DOHH2 (cell line): ENCODE results near the gene ZBTB7C.

Source experiments
- H3F3A ChIP-seq: fragments of 200-600 bp; sonication (generic), shearing (Covaris generic); 2 replicates; pipeline ENCODE4 v1.6.0; 2016; ENCODE audit warnings: antibody characterized with exemption, mild to moderate bottlenecking; ENCODE audit not compliant: control insufficient read depth, insufficient read depth
- H3K27ac ChIP-seq: fragments of 200-600 bp; sonication (generic); 2 replicates; pipeline ENCODE4 v1.5.1; 2014; ENCODE audit warnings: low read depth, mild to moderate bottlenecking, low read length, moderate library complexity
- H3K27me3 ChIP-seq: fragments of 200-600 bp; sonication (generic); 2 replicates; pipeline ENCODE4 v1.6.1; 2014; ENCODE audit warnings: mild to moderate bottlenecking, low read length, mixed read lengths; ENCODE audit not compliant: control insufficient read depth
- H3K36me3 ChIP-seq: fragments of 200-600 bp; sonication (generic); 2 replicates; pipeline ENCODE4 v1.6.1; 2014; ENCODE audit warnings: mild to moderate bottlenecking, low read length, moderate library complexity, mixed read lengths; ENCODE audit not compliant: control insufficient read depth
- H3K4me1 ChIP-seq: fragments of 200-600 bp; sonication (generic); 2 replicates; pipeline ENCODE4 v1.6.1; 2014; ENCODE audit warnings: mild to moderate bottlenecking, low read length, mixed read lengths; ENCODE audit not compliant: control insufficient read depth
- H3K4me2 ChIP-seq: fragments of 200-600 bp; sonication (generic); 2 replicates; pipeline ENCODE4 v1.6.0; 2014; ENCODE audit warnings: mild to moderate bottlenecking, low read length, moderate library complexity
- H3K4me3 ChIP-seq: fragments of 200-600 bp; sonication (generic); 2 replicates; pipeline ENCODE4 v1.5.1; 2014; ENCODE audit warnings: mild to moderate bottlenecking, low read length, mixed read lengths
- H3K79me2 ChIP-seq: fragments of 200-600 bp; sonication (generic); 2 replicates; pipeline ENCODE4 v1.6.1; 2014; ENCODE audit warnings: mild to moderate bottlenecking, low read length, mixed read lengths; ENCODE audit not compliant: control insufficient read depth
- H3K9me2 ChIP-seq: fragments of 200-600 bp; sonication (generic); replicated peaks from 2 replicates; pipeline ENCODE4 v1.6.1; 2014; ENCODE audit warnings: mild to moderate bottlenecking, low read length, mixed read lengths; ENCODE audit not compliant: control insufficient read depth
- H3K9me3 ChIP-seq: fragments of 200-600 bp; sonication (generic); 2 replicates; pipeline ENCODE4 v1.6.1; 2014; ENCODE audit warnings: antibody characterized with exemption, low read length, mixed read lengths; ENCODE audit not compliant: control insufficient read depth, insufficient read depth
- H4K20me1 ChIP-seq: fragments of 200-600 bp; sonication (generic); 2 replicates; pipeline ENCODE4 v1.6.0; 2014; ENCODE audit warnings: low read depth, mild to moderate bottlenecking, antibody characterized with exemption, low read length, moderate library complexity; ENCODE audit not compliant: control insufficient read depth, insufficient read depth
- CTCF ChIP-seq: fragments of 200-600 bp; sonication (generic); IDR thresholded peaks from one replicate; pipeline ENCODE4 v1.5.1; 2014; ENCODE audit warnings: antibody characterized with exemption, mild to moderate bottlenecking, low read depth, low read length; ENCODE audit not compliant: poor library complexity, severe bottlenecking
- EZH2phosphoT487 ChIP-seq: fragments of 200-600 bp; sonication (generic); IDR thresholded peaks from 2 replicates; pipeline ENCODE4 v1.6.1; 2017; ENCODE audit warnings: borderline replicate concordance, mild to moderate bottlenecking, antibody characterized with exemption, low read length, moderate library complexity, mixed read lengths

Gene ZBTB7C

GRCh38 chr18:48084041-48084757 lies 325.0 kb downstream of the ZBTB7C start:
- H3K9me2 ChIP-seq: no peaks in the 10 kb centered on the region
- no peak for TF ChIP-seq CTCF
- H4K20me1 ChIP-seq: no peaks in the 10 kb centered on the region
- H3K27ac ChIP-seq: no peak overlapping the region
- H3F3A ChIP-seq: no peaks in the 10 kb centered on the region
- H3K9me3 ChIP-seq: no peaks in the 10 kb centered on the region
- no peaks in the 10 kb centered on the region for H3K27me3 ChIP-seq
- H3K4me3 ChIP-seq: no peak overlapping the region
- no peaks in the 10 kb centered on the region for H3K36me3 ChIP-seq
- H3K4me2 ChIP-seq: no peak overlapping the region
- H3K79me2 ChIP-seq: no peaks in the 10 kb centered on the region
- H3K4me1 ChIP-seq: no peaks in the 10 kb centered on the region

- TF ChIP-seq CTCF (no peak), EZH2phosphoT487 (no peak)
Measured at GRCh38 chr18:48080546-48080945, 328.6 kb downstream of the ZBTB7C start.

GRCh38 chr18:48079885-48080284 lies 329.3 kb downstream of the ZBTB7C start:
- no peak for TF ChIP-seq CTCF
- no peak for TF ChIP-seq EZH2phosphoT487
- Histone ChIP-seq H3K27ac (no peak overlapping the region), H3K27me3 (peaks cover 13% of the 10 kb centered on the region; the same call in 1 of the 2 replicates), H3K79me2 (no peaks in the 10 kb centered on the region), H3K4me3 (no peak overlapping the region), H3K4me2 (no peak overlapping the region), H3F3A (no peaks in the 10 kb centered on the region), H4K20me1 (no peaks in the 10 kb centered on the region), H3K36me3 (no peaks in the 10 kb centered on the region), H3K4me1 (no peaks in the 10 kb centered on the region), H3K9me3 (no peaks in the 10 kb centered on the region), H3K9me2 (no peaks in the 10 kb centered on the region)

More at GRCh38 chr18:48080546-48080945, 328.6 kb downstream of the ZBTB7C start:
- H3K9me3 ChIP-seq: no peaks in the 10 kb centered on the region
- H3K4me3 ChIP-seq: no peak overlapping the region
- no peak overlapping the region for H3K27ac ChIP-seq
- no peak overlapping the region for H3K4me2 ChIP-seq
- no peaks in the 10 kb centered on the region for H3K36me3 ChIP-seq
- H3K27me3 ChIP-seq: peaks cover 6% of the 10 kb centered on the region; the same call in 1 of the 2 replicates
- H3K4me1 ChIP-seq: no peaks in the 10 kb centered on the region
- H3K9me2 ChIP-seq: no peaks in the 10 kb centered on the region
- no peaks in the 10 kb centered on the region for H3K79me2 ChIP-seq
- no peaks in the 10 kb centered on the region for H4K20me1 ChIP-seq
- H3F3A ChIP-seq: no peaks in the 10 kb centered on the region
